CD14-positive monocyte (primary cell): ENCODE measurements around the gene TSHZ2. TPM values are rescaled to one million over a fixed set of nuclear protein-coding genes. Genes with fewer than 3 reads are reported as not detected.

Experiments
- DNase-seq, 3 donors: peaks; one replicate each; pipeline ENCODE4 v3.0.0-alpha.2; 2011 to 2022
- H2AFZ ChIP-seq: 2 replicates; pipeline ENCODE4 v1.6.0; 2012; ENCODE audit warnings: mild to moderate bottlenecking, low read depth, low read length, inconsistent platforms; ENCODE audit not compliant: insufficient read depth, poor library complexity, severe bottlenecking
- H3K27ac ChIP-seq, 2 donors: 1 replicate in 1 of 2; 2 replicates in 1 of 2; pipeline ENCODE4 v1.5.1; 2012 to 2013; ENCODE audit warnings: low read length in 2 of 2, control low read depth in 1 of 2, inconsistent platforms in 1 of 2, low read depth in 1 of 2, mild to moderate bottlenecking in 1 of 2
- H3K27me3 ChIP-seq, 2 donors: one replicate each; pipeline versions ENCODE4 v1.6.0 to v1.6.1; 2011 to 2013; ENCODE audit warnings: low read length in 2 of 2; ENCODE audit not compliant: control insufficient read depth in 2 of 2, insufficient read depth in 2 of 2
- H3K36me3 ChIP-seq, 2 donors: replicated peaks in 1 of 2; 1 replicate in 1 of 2; 2 replicates in 1 of 2; pipeline versions ENCODE4 v1.5.1 to v1.6.1; 2012 to 2013; ENCODE audit warnings: low read length in 2 of 2, control low read depth in 1 of 2, inconsistent platforms in 1 of 2, mild to moderate bottlenecking in 1 of 2; ENCODE audit not compliant: insufficient read depth in 2 of 2, control insufficient read depth in 1 of 2
- H3K4me1 ChIP-seq, 2 donors: 1 replicate in 1 of 2; 2 replicates in 1 of 2; pipeline versions ENCODE4 v1.5.1 to v1.6.1; 2012 to 2013; ENCODE audit warnings: low read length in 2 of 2, control low read depth in 1 of 2, inconsistent platforms in 1 of 2, mild to moderate bottlenecking in 1 of 2, moderate library complexity in 1 of 2; ENCODE audit not compliant: insufficient read depth in 2 of 2, control insufficient read depth in 1 of 2
- H3K4me2 ChIP-seq: replicated peaks from 2 replicates; pipeline ENCODE3; 2012; ENCODE audit warnings: low read length, moderate library complexity, mild to moderate bottlenecking; ENCODE audit not compliant: poor library complexity, severe bottlenecking; ENCODE audit errors: extremely low read depth
- H3K4me3 ChIP-seq, 3 experiments: fragments of 200-600 bp in 1 of 3; sonication (generic) in 1 of 3; replicated peaks in 1 of 3; 1 replicate in 2 of 3; 2 replicates in 1 of 3; pipeline ENCODE4 v1.5.1; 2011 to 2013; ENCODE audit warnings: low read length in 3 of 3, mild to moderate bottlenecking in 3 of 3, control low read depth in 2 of 3, low read depth in 2 of 3, inconsistent platforms in 1 of 3, moderate library complexity in 1 of 3
- H3K79me2 ChIP-seq: 2 replicates; pipeline ENCODE4 v1.6.0; 2012; ENCODE audit warnings: mild to moderate bottlenecking, control low read depth, inconsistent platforms, low read length, moderate library complexity; ENCODE audit not compliant: insufficient read depth
- H3K9ac ChIP-seq: 2 replicates; pipeline ENCODE4 v1.6.0; 2017; ENCODE audit warnings: low read length, mild to moderate bottlenecking; ENCODE audit not compliant: insufficient read depth, poor library complexity, severe bottlenecking
- H3K9me3 ChIP-seq, 2 donors: replicated peaks in 1 of 2; 1 replicate in 1 of 2; 2 replicates in 1 of 2; pipeline versions ENCODE4 v1.5.1 to v1.6.1; 2012 to 2013; ENCODE audit warnings: low read length in 2 of 2, control low read depth in 1 of 2; ENCODE audit not compliant: control insufficient read depth in 1 of 2, insufficient read depth in 1 of 2
- H4K20me1 ChIP-seq: 2 replicates; pipeline ENCODE4 v1.6.0; 2012; ENCODE audit warnings: mild to moderate bottlenecking, low read length, control low read depth, moderate library complexity; ENCODE audit not compliant: insufficient read depth
- H3K27ac Mint-ChIP-seq, 7 donors: one replicate each; pipeline ENCODE4 v1.8.0; 2020; ENCODE audit warnings: mild to moderate bottlenecking in 7 of 7, mixed read lengths in 7 of 7, moderate library complexity in 6 of 7, inconsistent platforms in 2 of 7
- H3K27me3 Mint-ChIP-seq, 3 donors: one replicate each; pipeline ENCODE4 v1.8.0; 2021 to 2022; ENCODE audit warnings: low read depth in 3 of 3, mild to moderate bottlenecking in 3 of 3, mixed read lengths in 3 of 3, moderate library complexity in 3 of 3, inconsistent platforms in 1 of 3
- H3K36me3 Mint-ChIP-seq, 2 donors: one replicate each; pipeline ENCODE4 v1.8.0; 2020; ENCODE audit warnings: mixed read lengths in 2 of 2, inconsistent platforms in 1 of 2, mild to moderate bottlenecking in 1 of 2
- H3K4me1 Mint-ChIP-seq: one replicate; pipeline ENCODE4 v1.8.0; 2020; ENCODE audit warnings: mild to moderate bottlenecking, mixed read lengths
- H3K4me3 Mint-ChIP-seq, 2 donors: one replicate each; pipeline ENCODE4 v1.8.0; 2020; ENCODE audit warnings: mild to moderate bottlenecking in 2 of 2, mixed read lengths in 2 of 2, moderate library complexity in 1 of 2
- H3K9me3 Mint-ChIP-seq, 7 donors: one replicate each; pipeline ENCODE4 v1.8.0; 2020 to 2022; ENCODE audit warnings: mixed read lengths in 7 of 7, mild to moderate bottlenecking in 6 of 7, moderate library complexity in 6 of 7, inconsistent platforms in 2 of 7
- CTCF ChIP-seq: fragments of 200-600 bp; IDR thresholded peaks from one replicate; pipeline ENCODE4 v1.8.0; 2022; ENCODE audit warnings: antibody characterized with exemption, mild to moderate bottlenecking
- WGBS: methylation state at CpG from one replicate; pipeline ENCODE4 v1.1.5; 2013; ENCODE audit warnings: missing lambda C conversion rate; ENCODE audit not compliant: insufficient coverage; 5-methylcytosine and 5-hydroxymethylcytosine counted together
- intact Hi-C, 2 donors: fragments of 100-400 bp; cut with micrococcal nuclease; formaldehyde crosslinking; loops; one replicate each; pipeline versions ENCODE4 v1.15.0 to v1.15.1; 2023
- polyA plus RNA-seq, 3 donors: library from polyadenylated mRNA; depleted of rRNA in 1 of 3; unstranded in 2 of 3; stranded (reverse) in 1 of 3; fragments of 300-500 nt in 2 of 3; fragments of >200 nt in 1 of 3; fragmentation: Illumina TruSeq in 2 of 3; gene quantifications; 1 replicate in 2 of 3; 2 replicates in 1 of 3; pipeline ENCODE4 v1.2.3, GENCODE V29; 2012 to 2021

TSHZ2 gene
- polyA plus RNA-seq, 3 donors: not detected

- Mint-ChIP-seq H3K4me3 (no peak overlapping the region), H3K9me3 (no peaks in the 10 kb centered on the region), H3K36me3 (no peaks in the 10 kb centered on the region), H3K4me1 (no peaks in the 10 kb centered on the region), H3K27me3 (peaks cover 3 to 6% (median 3%) of the 10 kb centered on the region in 3 donors), H3K27ac (no peak overlapping the region)
- Histone ChIP-seq H3K27ac (no peak overlapping the region), H3K4me2 (no peak overlapping the region), H3K4me1 (no peaks in the 10 kb centered on the region), H2AFZ (no peak overlapping the region), H3K9ac (no peak overlapping the region), H3K79me2 (no peaks in the 10 kb centered on the region), H4K20me1 (no peaks in the 10 kb centered on the region), H3K9me3 (no peaks in the 10 kb centered on the region), H3K27me3 (peaks cover 0 to 2% of the 10 kb centered on the region in 2 donors), H3K36me3 (no peaks in the 10 kb centered on the region), H3K4me3 (no peak overlapping the region)
- intact Hi-C loops: no loop called here
- 96% methylated on average over 3 of the region's 4 CpGs for WGBS
- DNase-seq: no peak
- no peak for TF ChIP-seq CTCF
Measured at GRCh38 chr20:53222416-53222815, 250.3 kb downstream of the TSHZ2 start.

GRCh38 chr20:53222932-53223331 is 250.8 kb downstream of the TSHZ2 start:
- Histone ChIP-seq H3K27ac (no peak overlapping the region), H3K79me2 (no peaks in the 10 kb centered on the region), H3K9me3 (no peaks in the 10 kb centered on the region), H3K9ac (no peak overlapping the region), H2AFZ (no peak overlapping the region), H3K27me3 (peaks cover 0 to 2% of the 10 kb centered on the region in 2 donors), H3K4me2 (no peak overlapping the region), H3K4me1 (no peaks in the 10 kb centered on the region), H3K36me3 (no peaks in the 10 kb centered on the region), H3K4me3 (no peak overlapping the region), H4K20me1 (no peaks in the 10 kb centered on the region)
- Mint-ChIP-seq H3K36me3 (no peaks in the 10 kb centered on the region), H3K27me3 (peaks cover 3 to 6% (median 3%) of the 10 kb centered on the region in 3 donors), H3K9me3 (no peaks in the 10 kb centered on the region), H3K27ac (no peak overlapping the region), H3K4me1 (peaks cover 3% of the 10 kb centered on the region), H3K4me3 (no peak overlapping the region)
- no peak for TF ChIP-seq CTCF
- no peak for DNase-seq
- no CpG with 5 or more reads among the region's 3 CpGs for WGBS
- intact Hi-C loops: no loop called here
